Peyer's patch (tissue), 4 donors: ENCODE measurements around the gene SOX1.

Experiments
- POLR2A ChIP-seq, 2 donors: fragments of 450-650 bp; IDR thresholded peaks; one replicate each; pipeline ENCODE4 v1.5.1; 2017; ENCODE audit warnings: antibody characterized with exemption in 2 of 2, mild to moderate bottlenecking in 2 of 2, moderate library complexity in 2 of 2
- TF ChIP-seq, protein P1 (sequence below), 6 experiments: fragments of 450-650 bp in 4 of 6; fragments of 200-600 bp in 2 of 6; sonication (generic) in 1 of 6; IDR thresholded peaks; one replicate each; pipeline ENCODE4 v1.5.1; 2017 to 2019; ENCODE audit warnings: antibody characterized with exemption in 6 of 6, mild to moderate bottlenecking in 3 of 6, moderate library complexity in 1 of 6

DNA sequence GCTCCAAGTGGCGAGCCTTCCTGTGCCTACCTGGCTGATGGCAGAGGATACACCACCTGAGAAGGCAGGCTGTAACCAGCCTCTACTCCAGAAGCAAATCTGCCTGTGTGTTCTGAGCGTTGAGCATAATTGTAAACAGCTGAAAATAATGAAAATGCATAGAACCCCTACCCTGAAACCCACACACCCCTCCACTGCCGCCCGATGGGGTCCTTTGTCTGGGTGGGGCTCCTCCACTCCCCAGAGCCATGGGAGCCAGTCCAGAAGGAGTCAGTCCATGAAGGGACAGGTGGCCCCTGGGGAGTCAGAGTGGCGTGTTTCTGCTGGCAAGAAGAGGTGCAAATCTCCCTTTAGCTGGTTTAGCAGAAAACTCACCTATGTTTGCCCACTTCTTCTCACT lies 8.0 kb upstream of the SOX1 start:
- TF ChIP-seq, protein P1, sequence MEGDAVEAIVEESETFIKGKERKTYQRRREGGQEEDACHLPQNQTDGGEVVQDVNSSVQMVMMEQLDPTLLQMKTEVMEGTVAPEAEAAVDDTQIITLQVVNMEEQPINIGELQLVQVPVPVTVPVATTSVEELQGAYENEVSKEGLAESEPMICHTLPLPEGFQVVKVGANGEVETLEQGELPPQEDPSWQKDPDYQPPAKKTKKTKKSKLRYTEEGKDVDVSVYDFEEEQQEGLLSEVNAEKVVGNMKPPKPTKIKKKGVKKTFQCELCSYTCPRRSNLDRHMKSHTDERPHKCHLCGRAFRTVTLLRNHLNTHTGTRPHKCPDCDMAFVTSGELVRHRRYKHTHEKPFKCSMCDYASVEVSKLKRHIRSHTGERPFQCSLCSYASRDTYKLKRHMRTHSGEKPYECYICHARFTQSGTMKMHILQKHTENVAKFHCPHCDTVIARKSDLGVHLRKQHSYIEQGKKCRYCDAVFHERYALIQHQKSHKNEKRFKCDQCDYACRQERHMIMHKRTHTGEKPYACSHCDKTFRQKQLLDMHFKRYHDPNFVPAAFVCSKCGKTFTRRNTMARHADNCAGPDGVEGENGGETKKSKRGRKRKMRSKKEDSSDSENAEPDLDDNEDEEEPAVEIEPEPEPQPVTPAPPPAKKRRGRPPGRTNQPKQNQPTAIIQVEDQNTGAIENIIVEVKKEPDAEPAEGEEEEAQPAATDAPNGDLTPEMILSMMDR (IDR thresholded peaks at IDR 0.05) = no peak
- no peak for TF ChIP-seq POLR2A (IDR thresholded peaks at IDR 0.05)
